H9 (cell line): ENCODE measurements around the gene UCP3. TPM values are rescaled to one million over a fixed set of nuclear protein-coding genes. Genes with fewer than 3 reads are reported as not detected.

Experiments used
- DNase-seq: peaks from one replicate; pipeline ENCODE4 v3.0.0-alpha.2; 2017
- H2AFZ ChIP-seq: one replicate; pipeline ENCODE4 v1.6.1; 2013; ENCODE audit warnings: mild to moderate bottlenecking, low read length, control low read depth, moderate library complexity
- H2AK5ac ChIP-seq: 2 replicates; pipeline ENCODE4 v1.6.1; 2013; ENCODE audit warnings: low read length, control low read depth, mixed read lengths; ENCODE audit not compliant: insufficient read length
- H2BK120ac ChIP-seq: one replicate; pipeline ENCODE4 v1.6.1; 2013; ENCODE audit warnings: low read depth, mild to moderate bottlenecking, low read length, control low read depth, inconsistent platforms; ENCODE audit not compliant: poor library complexity, severe bottlenecking
- H2BK12ac ChIP-seq: 2 replicates; pipeline ENCODE4 v1.6.1; 2013; ENCODE audit warnings: low read length, control low read depth, mixed read lengths, low read depth; ENCODE audit not compliant: insufficient read length
- H2BK15ac ChIP-seq: 2 replicates; pipeline ENCODE4 v1.6.1; 2013; ENCODE audit warnings: low read depth, low read length, control low read depth
- H2BK20ac ChIP-seq: one replicate; pipeline ENCODE4 v1.6.1; 2013; ENCODE audit warnings: low read depth, mild to moderate bottlenecking, low read length, control low read depth, inconsistent platforms; ENCODE audit not compliant: poor library complexity, severe bottlenecking
- H2BK5ac ChIP-seq: 2 replicates; pipeline ENCODE4 v1.6.1; 2013; ENCODE audit warnings: low read length, control low read depth, mixed read lengths; ENCODE audit not compliant: insufficient read length
- H3K14ac ChIP-seq: 2 replicates; pipeline ENCODE4 v1.6.1; 2013; ENCODE audit warnings: low read length, control low read depth; ENCODE audit not compliant: insufficient read depth
- H3K18ac ChIP-seq: 2 replicates; pipeline ENCODE4 v1.6.1; 2013; ENCODE audit warnings: low read depth, mild to moderate bottlenecking, mixed read lengths, low read length, control low read depth; ENCODE audit not compliant: insufficient read length
- H3K23ac ChIP-seq: 2 replicates; pipeline ENCODE4 v1.6.1; 2013; ENCODE audit warnings: low read length, control low read depth, mixed read lengths, low read depth; ENCODE audit not compliant: insufficient read length
- H3K23me2 ChIP-seq: 2 replicates; pipeline ENCODE4 v1.6.1; 2013; ENCODE audit warnings: low read depth, mild to moderate bottlenecking, mixed read lengths, low read length, control low read depth; ENCODE audit not compliant: insufficient read length, poor library complexity, severe bottlenecking
- H3K27ac ChIP-seq: 2 replicates; pipeline ENCODE4 v1.5.1; 2013; ENCODE audit warnings: low read length, control low read depth, mixed read lengths, low read depth; ENCODE audit not compliant: insufficient read length
- H3K27me3 ChIP-seq: 2 replicates; pipeline ENCODE4 v1.6.1; 2013; ENCODE audit warnings: low read length, control low read depth, inconsistent platforms; ENCODE audit not compliant: insufficient read depth
- H3K4ac ChIP-seq: 2 replicates; pipeline ENCODE4 v1.6.1; 2013; ENCODE audit warnings: low read depth, mild to moderate bottlenecking, control low read depth, inconsistent platforms, low read length, moderate library complexity
- H3K4me1 ChIP-seq: 2 replicates; pipeline ENCODE4 v1.6.1; 2013; ENCODE audit warnings: low read length, control low read depth, inconsistent platforms; ENCODE audit not compliant: insufficient read depth
- H3K4me2 ChIP-seq: 2 replicates; pipeline ENCODE4 v1.6.1; 2013; ENCODE audit warnings: low read length, control low read depth, mixed read lengths; ENCODE audit not compliant: insufficient read length, insufficient read depth
- H3K56ac ChIP-seq: 2 replicates; pipeline ENCODE4 v1.6.1; 2013; ENCODE audit warnings: low read depth, mild to moderate bottlenecking, mixed read lengths, low read length, control low read depth; ENCODE audit not compliant: insufficient read length
- H3K79me1 ChIP-seq: 2 replicates; pipeline ENCODE4 v1.6.1; 2013; ENCODE audit warnings: low read depth, mild to moderate bottlenecking, moderate library complexity, low read length, control low read depth, inconsistent platforms; ENCODE audit not compliant: insufficient read depth, poor library complexity, severe bottlenecking
- H3K79me2 ChIP-seq: 2 replicates; pipeline ENCODE4 v1.6.1; 2013; ENCODE audit warnings: low read length, control low read depth, inconsistent platforms; ENCODE audit not compliant: insufficient read depth
- H3K9ac ChIP-seq: 2 replicates; pipeline ENCODE4 v1.6.1; 2013; ENCODE audit warnings: low read length, control low read depth, mixed read lengths; ENCODE audit not compliant: insufficient read length; ENCODE audit errors: extremely low read depth
- H3K9me3 ChIP-seq: one replicate; pipeline ENCODE4 v1.6.1; 2013; ENCODE audit warnings: low read depth, low read length, inconsistent platforms; ENCODE audit not compliant: control insufficient read depth
- H3T11ph ChIP-seq: one replicate; pipeline ENCODE4 v1.6.1; 2013; ENCODE audit warnings: mild to moderate bottlenecking, low read length, control low read depth, inconsistent platforms
- H4K20me1 ChIP-seq: one replicate; pipeline ENCODE4 v1.6.1; 2013; ENCODE audit not compliant: control insufficient read depth, insufficient read length, insufficient read depth
- H4K5ac ChIP-seq: 2 replicates; pipeline ENCODE4 v1.6.1; 2013; ENCODE audit warnings: low read depth, mild to moderate bottlenecking, mixed read lengths, low read length, control low read depth; ENCODE audit not compliant: insufficient read length
- H4K8ac ChIP-seq: replicated peaks from 2 replicates; pipeline ENCODE4 v1.6.1; 2013; ENCODE audit warnings: low read length, control low read depth, mixed read lengths, low read depth; ENCODE audit not compliant: insufficient read length
- H4K91ac ChIP-seq: 2 replicates; pipeline ENCODE4 v1.6.1; 2013; ENCODE audit warnings: low read depth, mild to moderate bottlenecking, moderate library complexity, mixed read lengths, low read length, control low read depth; ENCODE audit not compliant: insufficient read length
- H3K27ac Mint-ChIP-seq, 3 experiments: 2 replicates in 2 of 3; 3 replicates in 1 of 3; pipeline ENCODE4 v1.8.0; 2020 to 2021; ENCODE audit warnings: mixed read lengths in 3 of 3, mild to moderate bottlenecking in 1 of 3, moderate library complexity in 1 of 3
- H3K27me3 Mint-ChIP-seq: 2 replicates; pipeline ENCODE4 v1.8.0; 2021; ENCODE audit warnings: low read depth, mild to moderate bottlenecking, moderate library complexity, mixed read lengths
- H3K36me3 Mint-ChIP-seq, 3 experiments: 2 replicates in 2 of 3; 3 replicates in 1 of 3; pipeline ENCODE4 v1.8.0; 2020 to 2021; ENCODE audit warnings: low read depth in 3 of 3, mixed read lengths in 3 of 3; ENCODE audit not compliant: insufficient read depth in 1 of 3
- H3K4me1 Mint-ChIP-seq, 2 experiments: 2 replicates each; pipeline ENCODE4 v1.8.0; 2020; ENCODE audit warnings: mixed read lengths in 2 of 2
- H3K4me3 Mint-ChIP-seq, 2 experiments: 2 replicates in 1 of 2; 3 replicates in 1 of 2; pipeline ENCODE4 v1.8.0; 2020 to 2021; ENCODE audit warnings: mild to moderate bottlenecking in 2 of 2, mixed read lengths in 2 of 2, moderate library complexity in 1 of 2
- H3K9me3 Mint-ChIP-seq, 2 experiments: 2 replicates in 1 of 2; 3 replicates in 1 of 2; pipeline ENCODE4 v1.8.0; 2020; ENCODE audit warnings: mild to moderate bottlenecking in 2 of 2, mixed read lengths in 2 of 2, moderate library complexity in 1 of 2
- WGBS: extraction: QIAGEN DNeasy Blood & Tissue Kit; methylation state at CpG from one replicate; pipeline ENCODE4 v1.1.7; 2013; ENCODE audit warnings: missing lambda C conversion rate, low lambda C conversion rate, mixed read lengths; ENCODE audit not compliant: insufficient read length; ENCODE audit errors: extremely low coverage; 5-methylcytosine and 5-hydroxymethylcytosine counted together
- total RNA-seq: library from RNA; stranded (reverse); gene quantifications from 2 replicates; pipeline ENCODE4 v1.2.1, GENCODE V29; 2021
- TF ChIP-seq, protein P1 (sequence below): fragments of 200-600 bp; sonication (generic); conservative IDR thresholded peaks from 3 replicates; pipeline ENCODE4 v1.8.0; 2021; ENCODE audit warnings: antibody characterized with exemption, mild to moderate bottlenecking

Gene UCP3
- total RNA-seq, 1 experiment from 2014 or later = 0.85 TPM

DNA sequence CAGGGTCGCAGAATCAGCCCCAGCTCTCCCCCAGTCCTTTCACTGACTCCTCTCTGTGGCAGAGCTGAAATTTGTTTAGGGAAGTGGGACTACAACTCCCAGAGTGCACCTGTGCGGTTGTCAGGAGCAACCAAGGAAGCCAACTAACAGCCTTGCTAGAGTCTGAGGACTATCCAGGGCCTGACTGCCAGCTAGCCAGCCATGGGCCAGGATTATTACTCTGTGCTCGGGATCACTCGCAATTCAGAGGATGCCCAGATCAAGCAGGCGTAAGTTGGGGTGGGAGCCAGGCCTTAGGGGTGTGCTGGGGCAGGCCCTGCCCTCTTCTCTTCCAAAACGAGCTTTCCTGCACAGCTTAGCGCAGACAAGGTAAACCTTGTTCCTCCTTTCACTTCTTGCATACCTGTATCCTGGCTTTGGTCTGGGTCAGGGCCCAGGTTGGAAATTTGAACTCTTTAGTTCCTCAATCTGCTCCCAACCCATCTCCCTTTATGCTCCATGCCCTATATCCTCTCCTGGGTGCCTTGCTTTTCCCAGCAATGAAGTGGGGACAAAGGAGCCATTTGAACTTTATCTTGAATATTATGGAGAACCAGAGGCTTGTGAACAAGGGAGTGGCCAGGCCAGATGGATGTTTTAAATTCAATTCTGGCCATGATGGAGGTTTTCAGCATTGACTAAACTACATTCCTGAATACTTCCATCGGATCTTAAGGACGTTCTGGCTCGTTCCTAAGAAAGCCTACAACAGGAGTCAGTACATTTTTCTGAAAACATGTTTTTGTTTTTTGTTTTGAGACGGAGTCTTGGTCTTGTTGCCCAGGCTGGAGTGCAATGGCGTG, 57.8 kb downstream of the UCP3 start, which contains the start of gene DNAJB13:
TSS of gene DNAJB13 (plus strand) at position 158 of the 842 bp plus-strand sequence. CDS start at position 202, 44 bp downstream.
- peaks cover 11 to 12% of the 10 kb centered on the region in 2 experiments for H3K9me3 Mint-ChIP-seq

More for the DNA sequence above, 57.8 kb downstream of the UCP3 start, which contains the start of gene DNAJB13:
- Mint-ChIP-seq H3K4me1 (peaks cover 1 to 6% of the 10 kb centered on the region in 2 experiments; a peak in 1 of 4 replicates), H3K27me3 (no peaks in the 10 kb centered on the region; the same call in 1 of the 2 replicates), H3K4me3 (no peak within 1 kb of the TSS), H3K27ac (no peak within 1 kb of the TSS), H3K36me3 (peaks cover 3 to 12% (median 5%) of the 10 kb centered on the region in 3 experiments; a peak in 5 of 7 replicates)
- no peak within 1 kb of the TSS for H4K8ac ChIP-seq
- H3K79me1 ChIP-seq = no peaks in the 10 kb centered on the region
- H3K4me2 ChIP-seq = no peak within 1 kb of the TSS
- no peaks in the 10 kb centered on the region for H3K4me1 ChIP-seq
- no peak within 1 kb of the TSS for H3K4ac ChIP-seq
- DNase-seq = peak; percentile 79
- H4K5ac ChIP-seq = no peak within 1 kb of the TSS
- no peak within 1 kb of the TSS for H2BK12ac ChIP-seq
- no peak within 1 kb of the TSS for H3K14ac ChIP-seq
- H3K56ac ChIP-seq = no peak within 1 kb of the TSS
- WGBS = no CpG with 5 or more reads among the region's 12 CpGs
- H3K23me2 ChIP-seq = no peaks in the 10 kb centered on the region
- no peak within 1 kb of the TSS for H3K18ac ChIP-seq
- H3K9ac ChIP-seq = no peak within 1 kb of the TSS
- H2BK15ac ChIP-seq = no peak within 1 kb of the TSS
- no peak within 1 kb of the TSS for H4K91ac ChIP-seq
- H2AFZ ChIP-seq = no peak within 1 kb of the TSS
- no peak within 1 kb of the TSS for H3T11ph ChIP-seq
- no peak within 1 kb of the TSS for H2BK5ac ChIP-seq
- TF ChIP-seq, protein P1, sequence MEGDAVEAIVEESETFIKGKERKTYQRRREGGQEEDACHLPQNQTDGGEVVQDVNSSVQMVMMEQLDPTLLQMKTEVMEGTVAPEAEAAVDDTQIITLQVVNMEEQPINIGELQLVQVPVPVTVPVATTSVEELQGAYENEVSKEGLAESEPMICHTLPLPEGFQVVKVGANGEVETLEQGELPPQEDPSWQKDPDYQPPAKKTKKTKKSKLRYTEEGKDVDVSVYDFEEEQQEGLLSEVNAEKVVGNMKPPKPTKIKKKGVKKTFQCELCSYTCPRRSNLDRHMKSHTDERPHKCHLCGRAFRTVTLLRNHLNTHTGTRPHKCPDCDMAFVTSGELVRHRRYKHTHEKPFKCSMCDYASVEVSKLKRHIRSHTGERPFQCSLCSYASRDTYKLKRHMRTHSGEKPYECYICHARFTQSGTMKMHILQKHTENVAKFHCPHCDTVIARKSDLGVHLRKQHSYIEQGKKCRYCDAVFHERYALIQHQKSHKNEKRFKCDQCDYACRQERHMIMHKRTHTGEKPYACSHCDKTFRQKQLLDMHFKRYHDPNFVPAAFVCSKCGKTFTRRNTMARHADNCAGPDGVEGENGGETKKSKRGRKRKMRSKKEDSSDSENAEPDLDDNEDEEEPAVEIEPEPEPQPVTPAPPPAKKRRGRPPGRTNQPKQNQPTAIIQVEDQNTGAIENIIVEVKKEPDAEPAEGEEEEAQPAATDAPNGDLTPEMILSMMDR = no peak
- peaks cover 11% of the 10 kb centered on the region for H3K9me3 ChIP-seq
- no peak within 1 kb of the TSS for H2BK20ac ChIP-seq
- no peak within 1 kb of the TSS for H3K27ac ChIP-seq
- H3K27me3 ChIP-seq = no peaks in the 10 kb centered on the region
- H4K20me1 ChIP-seq = no peaks in the 10 kb centered on the region
- H2AK5ac ChIP-seq = no peak within 1 kb of the TSS
- no peak within 1 kb of the TSS for H2BK120ac ChIP-seq
- no peaks in the 10 kb centered on the region for H3K79me2 ChIP-seq
- no peak within 1 kb of the TSS for H3K23ac ChIP-seq

Other genes starting within 250 kb of the UCP3 start
- 72.8 and 74.4 TPM in 2 replicates for gene RAB6A, start 248.0 kb downstream of the UCP3 start, total RNA-seq
- gene MRPL48, start 221.2 kb downstream of the UCP3 start, total RNA-seq = 35.7 and 36.4 TPM in 2 replicates
- gene COA4, start 132.2 kb downstream of the UCP3 start, total RNA-seq = 115 and 116 TPM in 2 replicates
- 22.5 and 24.3 TPM in 2 replicates for gene PAAF1, start 132.1 kb downstream of the UCP3 start, total RNA-seq
- gene DNAJB13, start 58.1 kb downstream of the UCP3 start, total RNA-seq = not detected in 2 replicates
- 58.3 and 62.1 TPM in 2 replicates for gene UCP2, start 26.2 kb downstream of the UCP3 start, total RNA-seq
- 22.0 and 25.9 TPM in 2 replicates for gene C2CD3, start 161.9 kb upstream of the UCP3 start, total RNA-seq
- gene PPME1, start 162.2 kb upstream of the UCP3 start, total RNA-seq = 39.4 and 40.7 TPM in 2 replicates